Neural cell (in vitro differentiated cells): Measurements from ENCODE around the gene GSG1. TPM values are rescaled to one million over a fixed set of nuclear protein-coding genes. Genes with fewer than 3 reads are reported as not detected.

Experiments
- H2AFZ ChIP-seq: fragments of 200-600, 300-800 bp; sonication (generic), shearing (Covaris generic); 2 replicates; pipeline ENCODE4 v1.6.0; 2014; ENCODE audit warnings: low read depth, mild to moderate bottlenecking, antibody characterized with exemption, low read length, moderate library complexity
- H3F3A ChIP-seq: fragments of 200-600 bp; shearing (Covaris generic); 2 replicates; pipeline ENCODE4 v1.6.1; 2016; ENCODE audit warnings: mild to moderate bottlenecking, moderate library complexity, mixed read lengths, antibody characterized with exemption, low read length; ENCODE audit not compliant: insufficient read depth, poor library complexity, severe bottlenecking
- H3K27ac ChIP-seq: fragments of 200-600, 300-800 bp; sonication (generic), shearing (Covaris generic); 2 replicates; pipeline ENCODE4 v1.5.1; 2014; ENCODE audit warnings: mild to moderate bottlenecking, low read length, moderate library complexity
- H3K27me3 ChIP-seq: fragments of 300-800, 200-600 bp; sonication (generic), shearing (Covaris generic); 2 replicates; pipeline ENCODE4 v1.6.0; 2014; ENCODE audit warnings: mild to moderate bottlenecking, low read depth, low read length, moderate library complexity; ENCODE audit not compliant: insufficient read depth
- H3K36me3 ChIP-seq: fragments of 300-800, 200-600 bp; sonication (generic), shearing (Covaris generic); 2 replicates; pipeline ENCODE4 v1.5.1; 2014; ENCODE audit warnings: mild to moderate bottlenecking, antibody characterized with exemption, low read length, moderate library complexity; ENCODE audit not compliant: insufficient read depth
- H3K4me2 ChIP-seq: fragments of 300-800, 200-600 bp; sonication (generic), shearing (Covaris generic); 2 replicates; pipeline ENCODE4 v1.6.0; 2014; ENCODE audit warnings: mild to moderate bottlenecking, low read length
- H3K4me3 ChIP-seq: fragments of 300-800, 200-600 bp; sonication (generic), shearing (Covaris generic); 2 replicates; pipeline ENCODE4 v1.5.1; 2014; ENCODE audit warnings: mild to moderate bottlenecking, low read length, moderate library complexity
- H3K79me2 ChIP-seq: fragments of 200-600 bp; shearing (Covaris generic); replicated peaks from 2 replicates; pipeline ENCODE4 v1.6.0; 2014; ENCODE audit warnings: mild to moderate bottlenecking, low read length, moderate library complexity; ENCODE audit not compliant: insufficient read depth
- H3K9ac ChIP-seq: fragments of 300-800, 200-600 bp; sonication (generic), shearing (Covaris generic); 2 replicates; pipeline ENCODE4 v1.6.1; 2016; ENCODE audit warnings: mild to moderate bottlenecking, low read length, mixed read lengths
- H3K9me2 ChIP-seq: fragments of 200-600 bp; shearing (Covaris generic); 2 replicates; pipeline ENCODE4 v1.6.1; 2016; ENCODE audit warnings: mild to moderate bottlenecking, low read length, mixed read lengths; ENCODE audit not compliant: insufficient read depth
- H3K9me3 ChIP-seq: fragments of 200-600, 300-800 bp; sonication (generic), shearing (Covaris generic); 2 replicates; pipeline ENCODE4 v1.6.1; 2016; ENCODE audit warnings: mild to moderate bottlenecking, mixed run types, low read length, moderate library complexity, mixed read lengths
- H4K20me1 ChIP-seq: fragments of 200-600 bp; shearing (Covaris generic); 2 replicates; pipeline ENCODE4 v1.6.1; 2016; ENCODE audit warnings: mild to moderate bottlenecking, mixed run types; ENCODE audit not compliant: insufficient read depth
- EP300 ChIP-seq: fragments of 450-650 bp; conservative IDR thresholded peaks from 2 replicates; pipeline ENCODE4 v1.6.1; 2014; ENCODE audit warnings: antibody characterized with exemption, mild to moderate bottlenecking, moderate library complexity; ENCODE audit not compliant: poor library complexity, severe bottlenecking
- EZH2 ChIP-seq: fragments of 200-600, 300-800 bp; shearing (Covaris generic), sonication (generic); IDR thresholded peaks from 2 replicates; pipeline ENCODE4 v1.6.1; 2014; ENCODE audit warnings: antibody characterized with exemption, low read length, borderline replicate concordance, mild to moderate bottlenecking; ENCODE audit not compliant: insufficient read depth, poor library complexity, severe bottlenecking
- MXI1 ChIP-seq: fragments of 450-650 bp; conservative IDR thresholded peaks from 2 replicates; pipeline ENCODE4 v1.6.1; 2014; ENCODE audit warnings: antibody characterized with exemption, mild to moderate bottlenecking; ENCODE audit not compliant: poor library complexity, severe bottlenecking
- POLR2AphosphoS5 ChIP-seq: IDR thresholded peaks from 2 replicates; pipeline ENCODE4 v1.6.1; 2012
- RAD21 ChIP-seq: fragments of 450-650 bp; conservative IDR thresholded peaks from 2 replicates; pipeline ENCODE4 v1.6.1; 2014; ENCODE audit warnings: antibody characterized with exemption, mild to moderate bottlenecking, moderate library complexity
- SMC3 ChIP-seq: fragments of 450-650 bp; conservative IDR thresholded peaks from 2 replicates; pipeline ENCODE4 v1.6.1; 2014; ENCODE audit warnings: antibody characterized with exemption, mild to moderate bottlenecking, moderate library complexity; ENCODE audit not compliant: poor library complexity
- TAF1 ChIP-seq: IDR thresholded peaks from 2 replicates; pipeline ENCODE4 v1.6.1; 2012; ENCODE audit warnings: low read depth
- polyA plus RNA-seq: library from polyadenylated mRNA; depleted of rRNA; stranded (reverse); fragments of >200 nt; gene quantifications from 2 replicates; pipeline ENCODE4 v1.2.3, GENCODE V29; 2014
- TF ChIP-seq, protein P1 (sequence below): IDR thresholded peaks from 2 replicates; pipeline ENCODE4 v1.6.1; 2012; ENCODE audit warnings: borderline replicate concordance
- TF ChIP-seq, protein P2 (sequence below): fragments of 450-650 bp; IDR thresholded peaks from 2 replicates; pipeline ENCODE4 v1.5.1; 2014; ENCODE audit warnings: antibody characterized with exemption, mild to moderate bottlenecking, moderate library complexity; ENCODE audit not compliant: poor library complexity, severe bottlenecking

The GSG1 gene
- polyA plus RNA-seq, 1 donor from 2014 or later: 0.17 TPM

DNA sequence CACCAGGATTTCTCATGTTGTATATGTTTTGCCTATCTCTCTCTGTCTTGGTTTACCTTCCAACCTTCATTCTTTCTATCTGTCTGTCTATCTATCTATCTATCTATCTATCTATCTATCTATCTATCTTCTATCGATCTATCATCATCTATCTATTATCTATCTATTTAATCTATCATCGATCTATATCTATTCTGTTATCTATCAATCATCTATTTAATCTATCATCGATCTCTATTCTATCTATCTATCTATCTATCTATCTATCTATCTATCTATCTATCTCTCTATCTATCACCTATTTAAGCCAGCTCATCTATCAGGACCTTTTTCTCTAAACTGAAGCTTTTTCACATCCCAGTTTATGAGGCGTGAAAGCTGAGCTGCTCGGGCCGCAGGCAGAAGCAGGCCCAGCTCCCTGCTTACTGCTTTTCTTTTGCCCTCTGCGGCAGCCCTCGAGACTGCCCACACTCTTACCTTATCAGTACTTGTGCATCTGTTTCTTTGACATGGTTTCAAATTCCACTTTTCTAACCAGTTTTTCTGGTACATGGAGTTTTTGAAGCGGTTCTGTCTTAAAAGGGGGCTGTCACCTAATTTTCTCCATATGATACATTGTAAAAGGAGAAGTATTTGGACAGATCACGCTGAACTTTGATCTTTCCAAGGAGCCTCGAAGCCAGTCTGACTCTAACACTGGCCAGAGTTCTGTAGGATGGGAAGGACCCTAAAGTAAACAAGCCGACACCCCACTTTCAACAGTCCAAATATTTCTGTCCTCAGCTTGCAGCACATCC, 44.4 kb upstream of the GSG1 start:
- H3K4me2 ChIP-seq: no peak overlapping the region
- no peak overlapping the region for H2AFZ ChIP-seq

DNA sequence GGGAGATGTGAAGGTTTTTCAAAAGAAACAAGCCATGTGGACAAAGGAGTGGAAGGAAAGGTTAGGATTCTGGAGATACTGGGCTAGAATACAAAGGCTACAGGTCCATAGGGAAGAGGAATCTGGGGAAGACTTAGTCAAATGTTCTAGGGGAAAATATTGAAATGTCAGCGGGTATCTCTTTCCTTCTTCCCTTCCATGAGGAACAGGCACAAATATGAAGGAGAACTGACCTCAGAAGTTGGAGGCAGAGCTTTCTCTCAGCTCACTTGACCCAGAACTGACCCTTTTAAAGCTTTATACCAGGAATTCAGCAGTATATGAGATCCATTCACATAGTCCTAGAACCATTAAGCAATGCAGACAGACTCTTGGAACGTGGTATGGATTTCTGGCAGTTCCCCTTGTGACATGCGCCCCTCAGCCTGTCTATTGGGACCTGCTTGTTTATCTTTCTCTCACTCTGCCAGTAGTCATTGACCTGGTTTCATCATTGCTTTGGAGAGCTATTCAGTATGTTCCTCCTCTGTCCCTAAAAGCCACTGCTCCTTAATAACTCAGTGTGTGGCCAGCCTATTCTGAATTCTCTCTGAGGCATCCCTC, 43.0 kb upstream of the GSG1 start:
- Histone ChIP-seq H3K4me2 (no peak overlapping the region), H3K4me3 (no peak overlapping the region), H3K79me2 (no peaks in the 10 kb centered on the region), H2AFZ (no peak overlapping the region), H3F3A (no peaks in the 10 kb centered on the region), H3K9me3 (no peaks in the 10 kb centered on the region), H3K9ac (no peak overlapping the region), H3K27me3 (no peaks in the 10 kb centered on the region), H4K20me1 (no peaks in the 10 kb centered on the region), H3K9me2 (no peaks in the 10 kb centered on the region), H3K36me3 (no peaks in the 10 kb centered on the region), H3K27ac (no peak overlapping the region)
- TF ChIP-seq TAF1: no peak

More for the DNA sequence above, 44.4 kb upstream of the GSG1 start:
- no peak overlapping the region for H3K4me3 ChIP-seq
- no peak overlapping the region for H3K27ac ChIP-seq
- no peaks in the 10 kb centered on the region for H3K36me3 ChIP-seq
- H3F3A ChIP-seq: no peaks in the 10 kb centered on the region
- TF ChIP-seq RAD21 (no peak), POLR2AphosphoS5 (no peak)
- no peaks in the 10 kb centered on the region for H3K79me2 ChIP-seq
- no peak overlapping the region for H3K9ac ChIP-seq
- no peaks in the 10 kb centered on the region for H3K9me2 ChIP-seq
- H3K27me3 ChIP-seq: no peaks in the 10 kb centered on the region
- H3K9me3 ChIP-seq: no peaks in the 10 kb centered on the region
- no peaks in the 10 kb centered on the region for H4K20me1 ChIP-seq

DNA sequence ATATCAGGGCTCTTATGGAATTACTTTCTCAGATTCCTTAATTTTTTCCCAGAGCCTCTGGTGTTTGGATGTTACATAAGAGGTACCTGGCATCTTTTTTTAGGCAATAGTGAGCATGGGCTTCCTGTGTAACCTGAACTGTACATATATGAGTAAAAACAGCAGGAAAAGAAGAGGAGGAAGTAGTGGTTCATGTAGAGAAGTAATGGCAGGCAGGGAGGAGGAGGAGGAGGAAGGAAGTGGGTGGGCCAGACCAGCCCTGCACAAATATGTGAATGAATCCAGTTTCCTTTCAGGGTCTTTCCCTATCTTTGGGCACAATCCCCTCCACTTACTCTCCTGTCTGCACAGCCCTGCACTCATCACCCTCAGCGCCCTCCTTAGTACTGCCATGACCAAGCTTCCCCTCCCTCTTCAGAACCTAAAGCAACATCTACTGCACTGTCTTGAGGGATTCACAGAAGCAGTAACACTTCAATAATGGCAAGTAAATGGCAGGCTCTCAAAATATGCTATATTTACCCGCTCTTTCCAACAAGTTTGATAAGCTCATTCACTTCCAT, 40.9 kb upstream of the GSG1 start:
- H3F3A ChIP-seq: no peaks in the 10 kb centered on the region

More for the DNA sequence above, 40.9 kb upstream of the GSG1 start:
- H3K9me3 ChIP-seq: no peaks in the 10 kb centered on the region
- H3K27ac ChIP-seq: no peak overlapping the region
- no peak overlapping the region for H3K4me2 ChIP-seq
- H2AFZ ChIP-seq: no peak overlapping the region
- no peaks in the 10 kb centered on the region for H4K20me1 ChIP-seq
- no peaks in the 10 kb centered on the region for H3K27me3 ChIP-seq
- TF ChIP-seq, protein P1, sequence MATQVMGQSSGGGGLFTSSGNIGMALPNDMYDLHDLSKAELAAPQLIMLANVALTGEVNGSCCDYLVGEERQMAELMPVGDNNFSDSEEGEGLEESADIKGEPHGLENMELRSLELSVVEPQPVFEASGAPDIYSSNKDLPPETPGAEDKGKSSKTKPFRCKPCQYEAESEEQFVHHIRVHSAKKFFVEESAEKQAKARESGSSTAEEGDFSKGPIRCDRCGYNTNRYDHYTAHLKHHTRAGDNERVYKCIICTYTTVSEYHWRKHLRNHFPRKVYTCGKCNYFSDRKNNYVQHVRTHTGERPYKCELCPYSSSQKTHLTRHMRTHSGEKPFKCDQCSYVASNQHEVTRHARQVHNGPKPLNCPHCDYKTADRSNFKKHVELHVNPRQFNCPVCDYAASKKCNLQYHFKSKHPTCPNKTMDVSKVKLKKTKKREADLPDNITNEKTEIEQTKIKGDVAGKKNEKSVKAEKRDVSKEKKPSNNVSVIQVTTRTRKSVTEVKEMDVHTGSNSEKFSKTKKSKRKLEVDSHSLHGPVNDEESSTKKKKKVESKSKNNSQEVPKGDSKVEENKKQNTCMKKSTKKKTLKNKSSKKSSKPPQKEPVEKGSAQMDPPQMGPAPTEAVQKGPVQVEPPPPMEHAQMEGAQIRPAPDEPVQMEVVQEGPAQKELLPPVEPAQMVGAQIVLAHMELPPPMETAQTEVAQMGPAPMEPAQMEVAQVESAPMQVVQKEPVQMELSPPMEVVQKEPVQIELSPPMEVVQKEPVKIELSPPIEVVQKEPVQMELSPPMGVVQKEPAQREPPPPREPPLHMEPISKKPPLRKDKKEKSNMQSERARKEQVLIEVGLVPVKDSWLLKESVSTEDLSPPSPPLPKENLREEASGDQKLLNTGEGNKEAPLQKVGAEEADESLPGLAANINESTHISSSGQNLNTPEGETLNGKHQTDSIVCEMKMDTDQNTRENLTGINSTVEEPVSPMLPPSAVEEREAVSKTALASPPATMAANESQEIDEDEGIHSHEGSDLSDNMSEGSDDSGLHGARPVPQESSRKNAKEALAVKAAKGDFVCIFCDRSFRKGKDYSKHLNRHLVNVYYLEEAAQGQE: no peak
- TF ChIP-seq MXI1: no peak
- no peak for TF ChIP-seq EZH2
- no peak for TF ChIP-seq RAD21
- TF ChIP-seq SMC3: no peak
- TF ChIP-seq, protein P2, sequence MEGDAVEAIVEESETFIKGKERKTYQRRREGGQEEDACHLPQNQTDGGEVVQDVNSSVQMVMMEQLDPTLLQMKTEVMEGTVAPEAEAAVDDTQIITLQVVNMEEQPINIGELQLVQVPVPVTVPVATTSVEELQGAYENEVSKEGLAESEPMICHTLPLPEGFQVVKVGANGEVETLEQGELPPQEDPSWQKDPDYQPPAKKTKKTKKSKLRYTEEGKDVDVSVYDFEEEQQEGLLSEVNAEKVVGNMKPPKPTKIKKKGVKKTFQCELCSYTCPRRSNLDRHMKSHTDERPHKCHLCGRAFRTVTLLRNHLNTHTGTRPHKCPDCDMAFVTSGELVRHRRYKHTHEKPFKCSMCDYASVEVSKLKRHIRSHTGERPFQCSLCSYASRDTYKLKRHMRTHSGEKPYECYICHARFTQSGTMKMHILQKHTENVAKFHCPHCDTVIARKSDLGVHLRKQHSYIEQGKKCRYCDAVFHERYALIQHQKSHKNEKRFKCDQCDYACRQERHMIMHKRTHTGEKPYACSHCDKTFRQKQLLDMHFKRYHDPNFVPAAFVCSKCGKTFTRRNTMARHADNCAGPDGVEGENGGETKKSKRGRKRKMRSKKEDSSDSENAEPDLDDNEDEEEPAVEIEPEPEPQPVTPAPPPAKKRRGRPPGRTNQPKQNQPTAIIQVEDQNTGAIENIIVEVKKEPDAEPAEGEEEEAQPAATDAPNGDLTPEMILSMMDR: no peak
- TF ChIP-seq EP300: no peak
- no peak for TF ChIP-seq POLR2AphosphoS5
- TF ChIP-seq TAF1: no peak
- H3K9me2 ChIP-seq: no peaks in the 10 kb centered on the region
- H3K4me3 ChIP-seq: no peak overlapping the region
- no peaks in the 10 kb centered on the region for H3K79me2 ChIP-seq
- H3K9ac ChIP-seq: no peak overlapping the region
- H3K36me3 ChIP-seq: no peaks in the 10 kb centered on the region
